Measurements from ENCODE around the gene SUSD4.
A peak's percentile ranks its signal among the peaks of the same experiment; 100 is the strongest.
"Not testable (repeated sequence)": the region's sequence is repeated elsewhere in the genome, so short reads cannot be mapped to it uniquely, and the experiment has no call there.

SUSD4 gene

GRCh38 chr1:223283697-223284096 lies 80.3 kb downstream of the SUSD4 start:
- DNase-seq = not testable (repeated sequence)

GRCh38 chr1:223278311-223278710 lies 85.7 kb downstream of the SUSD4 start:
- not testable (repeated sequence) for DNase-seq

- no peak for DNase-seq
Measured at GRCh38 chr1:223276029-223276428, 87.9 kb downstream of the SUSD4 start.

DNA sequence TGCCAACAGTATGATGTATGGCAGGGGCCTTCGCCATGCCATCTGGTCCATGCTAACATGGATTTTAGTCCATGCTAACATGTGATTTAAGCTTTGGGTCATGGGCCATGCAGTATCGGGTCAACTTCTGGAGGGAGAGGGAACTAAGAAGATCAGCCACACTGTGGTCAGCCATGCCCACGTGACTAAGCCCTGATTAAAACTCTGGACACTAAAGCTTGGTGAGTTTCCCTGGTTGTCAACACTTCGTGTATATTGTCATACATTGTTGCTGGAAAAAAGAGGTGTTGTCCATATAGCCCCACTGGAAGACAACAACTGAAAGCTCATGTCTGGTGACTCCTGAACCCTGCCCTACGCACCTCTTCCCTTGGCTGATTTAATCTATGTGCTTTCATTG lies 90.5 kb downstream of the SUSD4 start:
- DNase-seq = no peak

GRCh38 chr1:223271085-223271781 lies 92.7 kb downstream of the SUSD4 start:
- DNase-seq = no peak

- DNase-seq = no peak
Measured at GRCh38 chr1:223270155-223270554, 93.8 kb downstream of the SUSD4 start.

GRCh38 chr1:223269006-223269405 lies 95.0 kb downstream of the SUSD4 start:
- DNase-seq = no peak

DNA sequence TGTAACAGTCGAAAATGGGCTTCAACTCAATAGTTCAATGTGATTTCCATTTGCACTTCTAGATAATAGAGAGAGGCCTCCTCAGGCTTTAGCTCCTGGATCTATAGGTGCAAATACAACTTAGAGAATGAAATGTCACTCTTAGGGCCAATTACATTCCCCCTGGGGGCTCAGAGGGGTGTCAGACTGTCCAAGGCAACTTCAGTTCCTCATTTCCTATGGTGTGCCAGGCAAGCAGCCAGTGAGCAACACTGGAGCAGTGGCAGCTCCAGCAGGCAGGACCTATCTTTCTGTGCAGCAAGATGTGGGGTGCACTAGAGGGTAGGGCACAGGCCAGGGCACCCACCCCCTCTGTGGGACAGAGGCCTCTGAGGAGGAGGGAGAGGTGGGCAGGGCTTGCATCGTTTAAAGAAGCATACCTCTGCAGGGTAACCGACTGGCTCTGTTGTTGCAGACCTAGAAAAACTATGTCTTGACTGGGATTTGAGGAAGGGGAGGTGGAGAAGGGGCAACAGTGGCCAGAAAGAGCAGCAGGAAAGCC lies 97.3 kb downstream of the SUSD4 start:
- DNase-seq = no peak

GRCh38 chr1:223264983-223265908 lies 98.7 kb downstream of the SUSD4 start:
- no peak for DNase-seq

DNA sequence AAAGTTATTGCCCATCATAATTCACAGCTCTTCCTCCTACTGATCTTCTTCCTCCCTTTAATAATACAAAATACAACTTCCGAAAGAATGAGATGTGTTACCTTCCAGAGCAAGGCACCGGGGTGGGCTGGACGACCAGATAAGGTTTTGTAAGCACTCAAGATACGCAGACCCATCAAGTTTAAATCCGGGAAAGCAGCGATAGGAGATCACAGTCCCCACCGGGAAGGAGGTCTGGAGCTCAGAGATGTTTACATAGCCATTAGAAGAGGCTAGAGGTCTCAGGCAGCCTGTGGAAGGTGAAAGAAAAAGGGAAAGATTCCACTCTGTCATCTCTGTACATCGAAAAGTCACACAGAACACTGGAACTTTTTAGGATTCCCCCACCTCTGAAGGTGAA lies 99.4 kb downstream of the SUSD4 start:
- DNase-seq = no peak

GRCh38 chr1:223261914-223262313 lies 102.1 kb downstream of the SUSD4 start:
- no peak for DNase-seq

- no peak for DNase-seq
Measured at GRCh38 chr1:223260712-223261111, 103.3 kb downstream of the SUSD4 start.

DNA sequence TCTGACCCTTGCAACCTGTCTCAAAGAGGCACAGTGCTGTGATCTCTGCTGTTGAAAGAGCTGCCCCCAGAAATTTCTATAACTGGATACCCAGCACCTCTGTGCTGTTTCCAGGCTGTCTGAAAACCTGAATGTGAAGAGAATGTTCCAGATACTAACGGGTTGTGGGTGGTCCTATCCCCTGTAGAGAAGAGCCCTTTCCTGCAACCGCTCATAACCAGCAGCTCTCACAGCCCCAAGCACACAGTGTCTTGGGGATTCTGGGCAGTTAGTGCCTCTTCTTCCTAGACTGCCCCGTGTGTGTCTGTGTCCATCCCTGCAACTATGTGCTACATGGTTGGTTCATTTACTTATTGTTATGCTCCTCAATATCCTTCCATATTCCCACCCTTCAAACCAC lies 104.5 kb downstream of the SUSD4 start:
- no peak for DNase-seq

DNA sequence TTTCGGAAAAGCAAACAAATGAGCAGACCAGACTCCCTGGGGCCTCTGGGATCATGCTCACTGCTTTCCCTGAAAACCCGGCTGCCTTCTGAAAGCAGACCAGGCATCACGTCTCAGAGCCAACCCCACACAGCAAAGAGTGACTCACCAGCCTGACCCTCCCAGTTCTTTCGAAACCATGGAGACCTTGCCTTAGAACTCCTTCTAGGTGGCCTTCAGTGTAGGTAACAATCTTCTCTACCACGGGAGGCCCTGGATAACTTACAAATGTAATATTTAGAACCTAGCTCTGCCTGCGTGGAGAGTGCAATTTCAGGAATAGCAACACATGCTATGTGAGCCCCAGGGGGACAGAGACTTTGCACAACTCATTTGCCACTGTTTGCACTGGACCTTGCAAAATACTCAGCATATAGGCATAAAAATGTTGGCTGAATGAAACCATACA lies 105.2 kb downstream of the SUSD4 start:
- peak; percentile 6 for DNase-seq

DNA sequence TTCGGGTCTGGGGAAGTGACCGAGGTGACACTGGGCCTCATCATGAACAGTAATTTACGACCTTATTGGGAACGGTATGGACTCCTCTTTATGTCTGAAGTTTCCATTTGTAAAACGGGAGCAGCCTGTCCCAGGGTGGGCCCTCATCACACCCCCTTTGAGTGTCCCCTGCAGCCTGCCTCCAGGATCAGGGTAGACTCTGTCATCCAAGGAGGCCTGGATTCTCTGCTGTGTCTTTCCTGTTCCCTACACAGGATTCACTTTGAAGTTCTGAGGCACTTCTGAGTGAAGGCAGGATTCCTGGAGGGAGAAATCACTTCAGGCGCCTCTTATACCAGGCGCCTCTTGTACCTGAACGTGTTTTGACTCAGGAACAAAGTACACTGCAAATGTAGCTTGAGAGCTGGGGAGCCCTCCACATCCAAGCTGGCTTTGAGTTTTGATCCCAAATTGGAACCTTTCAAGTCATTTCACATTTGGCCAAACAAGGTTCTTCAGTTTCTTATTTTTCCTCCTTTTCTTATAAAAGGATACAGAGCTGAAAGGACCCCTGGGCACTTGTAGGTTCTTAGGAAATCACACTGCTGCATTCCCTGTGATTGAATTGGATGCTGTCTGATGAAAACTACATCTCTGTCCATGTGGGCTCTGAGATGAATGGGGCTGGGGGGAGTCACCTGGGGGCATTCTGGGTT lies 106.0 kb downstream of the SUSD4 start:
- no peak for DNase-seq

DNA sequence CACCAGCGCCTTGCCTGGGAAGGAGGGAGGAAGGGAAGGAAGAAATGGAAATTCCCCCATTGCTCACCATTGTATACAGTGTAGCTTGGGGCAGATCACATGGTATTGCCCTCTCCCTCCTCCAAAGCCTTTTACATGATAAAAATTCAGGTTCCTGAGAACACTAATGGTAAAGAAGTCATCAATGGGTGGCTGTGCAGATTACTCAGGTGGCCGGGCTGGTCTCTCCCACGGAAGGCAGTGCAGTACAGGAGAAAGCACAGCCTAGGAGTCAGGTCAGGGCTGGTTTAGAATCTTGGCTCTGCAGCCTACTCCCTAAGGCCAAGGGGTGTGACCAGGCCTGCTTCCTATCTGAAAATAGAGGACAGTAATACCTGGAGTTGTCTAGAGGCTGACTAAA lies 107.9 kb downstream of the SUSD4 start:
- no peak for DNase-seq

DNA sequence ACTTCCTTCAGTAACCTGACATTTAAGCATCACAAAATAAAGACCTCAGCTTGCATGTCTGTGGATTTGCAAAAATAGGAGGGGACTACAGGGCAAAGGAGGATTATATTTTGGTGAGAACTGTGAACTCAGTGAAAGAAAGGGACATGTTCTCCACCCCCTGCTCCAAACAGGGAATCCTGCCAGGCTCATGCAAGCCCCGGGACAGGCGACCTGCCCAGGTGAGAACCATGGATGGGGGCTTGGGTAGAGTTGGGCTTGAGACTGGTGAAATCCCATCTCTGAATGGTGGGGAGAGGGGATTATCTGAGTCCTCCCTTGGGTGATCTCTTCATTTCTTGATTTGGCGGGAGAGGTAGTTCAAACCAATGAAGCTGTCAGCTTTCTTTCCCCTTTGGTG lies 110.1 kb downstream of the SUSD4 start:
- DNase-seq = no peak

DNA sequence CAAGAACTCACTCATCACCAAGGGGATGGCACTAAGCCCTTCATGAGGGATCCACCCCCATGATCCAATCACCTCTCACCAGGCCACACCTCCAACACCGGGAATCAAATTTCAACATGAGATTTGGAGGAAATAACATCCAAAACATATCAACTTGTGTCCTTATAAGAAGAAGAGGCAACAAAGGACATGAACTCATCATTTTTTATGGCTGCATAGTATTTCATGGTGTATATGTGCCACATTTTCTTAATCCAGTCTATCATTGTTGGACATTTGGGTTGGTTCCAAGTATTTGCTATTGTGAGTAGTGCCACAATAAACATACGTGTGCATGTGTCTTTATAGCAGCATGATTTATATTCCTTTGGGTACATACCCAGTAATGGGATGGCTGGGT lies 112.6 kb downstream of the SUSD4 start:
- DNase-seq = not testable (repeated sequence)

GRCh38 chr1:223250632-223251015 lies 113.4 kb downstream of the SUSD4 start:
- no peak for DNase-seq

GRCh38 chr1:223249854-223250631 lies 113.9 kb downstream of the SUSD4 start:
- no peak for DNase-seq

DNA sequence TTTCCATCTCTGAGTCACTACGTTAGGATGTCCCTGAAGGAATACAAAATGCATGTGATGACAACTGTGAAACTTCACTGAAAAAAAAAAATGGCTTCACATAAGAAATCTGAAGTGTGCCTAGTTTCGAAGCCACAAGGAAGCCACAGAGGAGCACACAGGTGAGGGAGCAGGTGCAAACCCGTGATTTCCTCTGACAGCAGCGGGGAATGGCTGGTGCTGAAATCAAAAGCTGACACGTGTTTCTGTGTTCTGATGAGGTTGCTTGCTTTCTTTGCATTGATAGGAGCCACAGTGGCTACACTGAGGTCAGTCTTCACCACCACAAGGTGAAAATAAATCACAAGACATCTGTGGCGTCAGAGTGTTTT lies 115.2 kb downstream of the SUSD4 start:
- DNase-seq = no peak

GRCh38 chr1:223248001-223248769 lies 115.8 kb downstream of the SUSD4 start:
- DNase-seq = no peak

Measured in HCEC 1CT (cell line).